Jurkat, Clone E6-1 (cell line): ENCODE data around the gene MYO10.

Source experiments
- DNase-seq: peaks from one replicate; pipeline ENCODE4 v3.0.0-alpha.2; 2011; ENCODE audit warnings: low read depth, low spot score
- H3K4me3 ChIP-seq: 2 replicates; pipeline ENCODE4 v1.5.1; 2011; ENCODE audit warnings: mild to moderate bottlenecking, low read length, control low read depth, moderate library complexity

The MYO10 gene

GRCh38 chr5:16869821-16870796, 66.0 kb downstream of the MYO10 start:
- no peak overlapping the region for H3K4me3 ChIP-seq
- DNase-seq = no peak

- H3K4me3 ChIP-seq = no peak overlapping the region
- DNase-seq = no peak
These were observed 68.5 kb downstream of the MYO10 start for GRCh38 chr5:16867577-16867953.

GRCh38 chr5:16866795-16867576, 69.1 kb downstream of the MYO10 start:
- no peak overlapping the region for H3K4me3 ChIP-seq
- DNase-seq = no peak

- no peak for DNase-seq
- H3K4me3 ChIP-seq = no peak overlapping the region
These were observed 69.8 kb downstream of the MYO10 start for GRCh38 chr5:16866273-16866672.

GRCh38 chr5:16865151-16865550, 70.9 kb downstream of the MYO10 start:
- DNase-seq = no peak
- no peak overlapping the region for H3K4me3 ChIP-seq

GRCh38 chr5:16864631-16865131, 71.4 kb downstream of the MYO10 start:
- H3K4me3 ChIP-seq = no peak overlapping the region
- no peak for DNase-seq

GRCh38 chr5:16863469-16863946, 72.6 kb downstream of the MYO10 start:
- no peak for DNase-seq
- H3K4me3 ChIP-seq = no peak overlapping the region

- DNase-seq = no peak
- no peak overlapping the region for H3K4me3 ChIP-seq
These were observed 73.3 kb downstream of the MYO10 start for GRCh38 chr5:16862777-16863176.

GRCh38 chr5:16859346-16859745, 76.7 kb downstream of the MYO10 start:
- DNase-seq = no peak
- H3K4me3 ChIP-seq = no peak overlapping the region

- DNase-seq = no peak
- H3K4me3 ChIP-seq = no peak overlapping the region
These were observed 77.9 kb downstream of the MYO10 start for GRCh38 chr5:16858151-16858550.

- H3K4me3 ChIP-seq = no peak overlapping the region
- no peak for DNase-seq
These were observed 78.5 kb downstream of the MYO10 start for GRCh38 chr5:16857635-16858034.

- no peak for DNase-seq
- H3K4me3 ChIP-seq = no peak overlapping the region
These were observed 79.6 kb downstream of the MYO10 start for GRCh38 chr5:16856531-16856930.

GRCh38 chr5:16855898-16856297, 80.2 kb downstream of the MYO10 start:
- H3K4me3 ChIP-seq = no peak overlapping the region
- DNase-seq = no peak

- DNase-seq = no peak
- H3K4me3 ChIP-seq = no peak overlapping the region
These were observed 80.6 kb downstream of the MYO10 start for GRCh38 chr5:16855485-16855884.

GRCh38 chr5:16854351-16854750, 81.7 kb downstream of the MYO10 start:
- no peak for DNase-seq
- no peak overlapping the region for H3K4me3 ChIP-seq

- H3K4me3 ChIP-seq = no peak overlapping the region
- no peak for DNase-seq
These were observed 82.6 kb downstream of the MYO10 start for GRCh38 chr5:16853518-16853917.

- H3K4me3 ChIP-seq = no peak overlapping the region
- DNase-seq = no peak
These were observed 83.7 kb downstream of the MYO10 start for GRCh38 chr5:16852251-16853005.

GRCh38 chr5:16849775-16850174, 86.3 kb downstream of the MYO10 start:
- no peak for DNase-seq
- no peak overlapping the region for H3K4me3 ChIP-seq

GRCh38 chr5:16849181-16849580, 86.9 kb downstream of the MYO10 start:
- no peak overlapping the region for H3K4me3 ChIP-seq
- DNase-seq = no peak
